NB4 (cell line): Measurements from ENCODE around the gene GNB1L.

Experiments
- DNase-seq: peaks from one replicate; pipeline ENCODE4 v3.0.0; 2010; ENCODE audit warnings: low read depth
- H3K4me3 ChIP-seq: one replicate; pipeline ENCODE4 v1.5.1; 2011; ENCODE audit warnings: mild to moderate bottlenecking, low read depth, low read length, moderate library complexity
- CTCF ChIP-seq: IDR thresholded peaks from one replicate; pipeline ENCODE4 v1.5.1; 2012; ENCODE audit warnings: low read depth, low read length
- MAX ChIP-seq: IDR thresholded peaks from 2 replicates; pipeline ENCODE4 v1.6.1; 2011; ENCODE audit warnings: low read depth, low read length
- MYC ChIP-seq: IDR thresholded peaks from 2 replicates; pipeline ENCODE4 v1.6.1; 2011; ENCODE audit warnings: low read depth, low read length
- POLR2A ChIP-seq: IDR thresholded peaks from 2 replicates; pipeline ENCODE4 v1.6.1; 2011; ENCODE audit warnings: mild to moderate bottlenecking; ENCODE audit not compliant: insufficient read length; ENCODE audit errors: extremely low read depth

GNB1L gene

GRCh38 chr22:19901577-19902244 lies 47.0 kb upstream of the GNB1L start:
- H3K4me3 ChIP-seq: no peak overlapping the region
- TF ChIP-seq POLR2A (no peak), MAX (no peak), MYC (no peak), CTCF (no peak)
- no peak for DNase-seq

GRCh38 chr22:19900707-19901436 lies 46.2 kb upstream of the GNB1L start:
- no peak overlapping the region for H3K4me3 ChIP-seq
- no peak for TF ChIP-seq MYC
- no peak for TF ChIP-seq CTCF
- no peak for TF ChIP-seq POLR2A
- TF ChIP-seq MAX: no peak
- DNase-seq: no peak

GRCh38 chr22:19898831-19899567 lies 44.3 kb upstream of the GNB1L start:
- TF ChIP-seq MAX (no peak), MYC (no peak), CTCF (no peak), POLR2A (no peak)
- no peak for DNase-seq
- no peak overlapping the region for H3K4me3 ChIP-seq

GRCh38 chr22:19898145-19898544 lies 43.5 kb upstream of the GNB1L start:
- TF ChIP-seq MYC: no peak
- no peak for TF ChIP-seq POLR2A
- TF ChIP-seq CTCF: no peak
- TF ChIP-seq MAX: no peak
- no peak for DNase-seq
- H3K4me3 ChIP-seq: no peak overlapping the region

GRCh38 chr22:19897726-19898125 lies 43.1 kb upstream of the GNB1L start:
- DNase-seq: no peak
- TF ChIP-seq MAX: no peak
- no peak for TF ChIP-seq CTCF
- TF ChIP-seq MYC: no peak
- TF ChIP-seq POLR2A: no peak
- H3K4me3 ChIP-seq: no peak overlapping the region
